GM21723 (cell line): ENCODE results near the gene TRAPPC3L.
A peak's percentile ranks its signal among the peaks of the same experiment; 100 is the strongest.

Source experiments
- ATAC-seq: cut with Tn5 transposase; IDR thresholded peaks from one replicate; pipeline ENCODE4 v1.9.1; 2021; ENCODE audit warnings: mild to moderate bottlenecking, moderate library complexity; ENCODE audit not compliant: unreplicated experiment

TRAPPC3L gene

DNA sequence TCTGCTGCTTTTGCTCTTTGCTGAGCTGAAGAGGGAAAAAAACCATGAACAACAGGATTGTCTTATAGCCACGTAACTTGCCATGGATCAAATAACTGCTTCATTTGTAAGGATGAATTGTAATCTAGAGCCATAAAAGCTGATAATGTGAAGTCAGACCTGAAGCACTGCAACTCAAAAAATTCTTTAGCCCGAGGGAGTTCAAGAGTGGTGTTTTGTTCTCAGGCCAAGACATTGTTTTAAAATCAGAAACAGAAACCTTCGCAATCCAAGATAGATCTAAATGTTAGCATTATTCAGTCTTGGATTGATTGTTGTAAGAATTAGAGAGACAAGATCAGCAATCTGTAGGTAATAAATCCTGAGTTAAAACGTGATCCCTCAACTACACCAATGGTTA lies at the start of gene TRAPPC3L:
Gene TRAPPC3L, minus strand, starts transcription at position 34 of the 400 bp plus-strand sequence. CDS start 170 bp downstream, outside the sequence.
- no peak for ATAC-seq

- no peak for ATAC-seq
These were observed 49.8 kb upstream of the TRAPPC3L start for GRCh38 chr6:116595247-116595646.

- ATAC-seq: no peak
These were observed 41.3 kb upstream of the TRAPPC3L start for GRCh38 chr6:116586738-116587137.

DNA sequence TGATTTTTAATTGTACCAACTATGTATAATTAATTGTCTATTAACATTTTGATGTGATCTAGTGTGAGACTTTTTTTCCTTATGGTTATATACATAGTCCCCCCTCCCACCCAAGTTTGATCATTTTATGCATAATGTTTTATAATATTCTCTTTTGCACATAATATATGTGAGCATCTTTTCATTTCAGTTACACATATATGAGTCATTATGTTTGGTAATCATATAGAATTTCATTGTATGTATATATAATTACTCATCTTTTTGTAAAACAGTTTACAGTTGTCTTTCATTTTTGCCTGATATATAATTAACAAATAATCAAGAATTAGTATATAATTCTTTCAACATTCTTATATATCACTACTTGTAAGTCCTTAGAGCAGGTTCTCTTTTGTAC lies 40.8 kb upstream of the TRAPPC3L start:
- no peak for ATAC-seq

GRCh38 chr6:116580198-116580597 lies 34.7 kb upstream of the TRAPPC3L start:
- ATAC-seq: no peak

DNA sequence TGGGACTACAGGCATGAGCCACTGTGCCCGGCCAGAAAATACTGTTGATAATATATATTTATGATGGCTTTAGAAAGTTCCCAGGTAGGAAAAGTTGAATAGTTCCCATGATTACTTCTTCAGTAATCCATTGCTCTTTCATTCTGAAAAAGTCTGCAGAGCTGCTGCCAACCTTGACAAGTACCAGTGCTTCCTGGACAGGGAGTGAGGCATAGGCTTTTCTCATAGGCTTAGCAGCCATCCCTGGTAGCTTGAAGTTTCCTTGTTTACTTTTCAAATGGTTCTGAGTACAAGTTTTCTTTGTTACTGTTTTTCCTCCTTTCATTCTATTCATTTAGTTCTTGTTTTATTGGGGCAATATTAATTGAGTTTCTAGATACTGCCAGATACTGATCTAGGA lies 33.7 kb upstream of the TRAPPC3L start:
- no peak for ATAC-seq

- ATAC-seq: no peak
These were observed 32.9 kb upstream of the TRAPPC3L start for GRCh38 chr6:116578335-116578734.

- no peak for ATAC-seq
These were observed 32.0 kb upstream of the TRAPPC3L start for GRCh38 chr6:116577486-116577885.

- no peak for ATAC-seq
These were observed 29.7 kb upstream of the TRAPPC3L start for GRCh38 chr6:116575227-116575626.

DNA sequence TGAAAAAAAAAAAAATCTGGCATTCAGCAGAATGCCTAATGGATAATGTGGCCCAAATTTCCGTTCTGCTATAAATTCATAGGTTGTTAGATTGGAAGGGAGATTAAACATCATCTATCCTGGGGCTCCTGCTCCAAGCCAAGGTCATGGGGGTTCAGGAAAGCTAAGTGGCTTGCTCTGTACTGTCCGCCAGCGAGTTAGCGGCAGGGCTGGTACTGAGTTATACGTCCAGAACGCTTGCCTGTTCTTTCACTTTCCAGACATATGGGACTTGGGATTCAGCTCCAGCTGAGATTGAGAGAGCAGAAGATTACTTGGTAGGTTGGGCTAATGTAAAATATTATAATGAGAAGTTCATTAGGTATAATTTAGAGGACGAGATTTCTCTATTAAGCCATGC lies 26.7 kb upstream of the TRAPPC3L start:
- ATAC-seq: no peak

DNA sequence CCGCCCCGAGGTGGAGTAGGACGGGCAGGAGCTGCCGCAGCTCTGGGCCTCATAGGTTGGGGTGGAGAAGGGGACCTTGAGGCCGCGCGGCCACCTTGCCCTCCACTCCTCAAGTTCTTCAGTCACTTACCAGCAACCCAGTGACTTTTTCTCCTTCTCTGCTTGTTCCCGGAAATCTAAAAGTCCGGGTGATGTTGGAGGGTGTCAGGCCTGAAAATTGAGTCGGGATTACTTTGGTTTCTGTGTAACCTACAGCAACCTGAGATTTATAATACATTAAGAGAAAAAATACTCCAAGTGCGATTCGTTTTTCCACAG lies 26.2 kb upstream of the TRAPPC3L start:
- ATAC-seq: no peak

DNA sequence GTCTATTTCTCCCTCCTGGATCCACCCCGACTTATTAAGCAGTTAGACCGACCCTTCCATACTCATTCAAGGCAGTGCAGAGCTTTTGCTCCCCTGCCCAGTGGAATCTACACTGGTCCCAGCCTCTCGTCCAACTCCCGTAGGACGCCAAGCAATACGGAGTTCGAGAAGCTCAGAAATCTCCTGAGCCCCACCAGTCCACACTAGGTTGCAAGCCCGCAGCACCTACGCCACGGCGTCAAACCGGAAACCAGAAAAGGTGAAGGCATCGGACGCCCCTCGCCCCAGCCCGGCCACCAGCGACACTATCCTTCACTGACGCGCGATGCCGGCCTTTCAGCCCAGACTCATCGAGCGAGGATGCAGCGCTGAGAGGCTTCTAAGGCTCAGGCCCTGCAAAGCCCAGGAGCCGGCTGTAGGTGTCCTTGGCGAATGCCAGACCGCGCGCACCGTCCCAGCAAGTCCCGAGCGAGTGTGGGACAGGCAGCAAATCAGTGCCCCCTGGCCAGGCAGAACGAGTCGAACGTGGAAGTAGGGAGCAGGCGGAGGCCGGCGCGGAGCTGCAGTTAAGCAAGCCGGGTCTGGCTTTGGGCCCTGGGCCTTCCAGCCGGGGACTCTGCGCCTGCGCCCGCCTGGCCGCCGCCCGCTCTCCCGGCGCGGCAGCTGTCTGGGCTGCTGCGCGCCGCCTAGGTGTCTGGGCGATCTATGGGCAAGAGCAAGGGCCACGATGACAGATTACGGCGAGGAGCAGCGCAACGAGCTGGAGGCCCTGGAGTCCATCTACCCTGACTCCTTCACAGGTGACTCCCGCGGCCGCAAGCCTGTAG lies 25.6 kb upstream of the TRAPPC3L start, which contains the start of gene RWDD1:
Gene RWDD1, plus strand, starts transcription at position 649 of the 827 bp plus-strand sequence. Its CDS starts 79 bp downstream, at position 728.
- peak; percentile 97 for ATAC-seq

DNA sequence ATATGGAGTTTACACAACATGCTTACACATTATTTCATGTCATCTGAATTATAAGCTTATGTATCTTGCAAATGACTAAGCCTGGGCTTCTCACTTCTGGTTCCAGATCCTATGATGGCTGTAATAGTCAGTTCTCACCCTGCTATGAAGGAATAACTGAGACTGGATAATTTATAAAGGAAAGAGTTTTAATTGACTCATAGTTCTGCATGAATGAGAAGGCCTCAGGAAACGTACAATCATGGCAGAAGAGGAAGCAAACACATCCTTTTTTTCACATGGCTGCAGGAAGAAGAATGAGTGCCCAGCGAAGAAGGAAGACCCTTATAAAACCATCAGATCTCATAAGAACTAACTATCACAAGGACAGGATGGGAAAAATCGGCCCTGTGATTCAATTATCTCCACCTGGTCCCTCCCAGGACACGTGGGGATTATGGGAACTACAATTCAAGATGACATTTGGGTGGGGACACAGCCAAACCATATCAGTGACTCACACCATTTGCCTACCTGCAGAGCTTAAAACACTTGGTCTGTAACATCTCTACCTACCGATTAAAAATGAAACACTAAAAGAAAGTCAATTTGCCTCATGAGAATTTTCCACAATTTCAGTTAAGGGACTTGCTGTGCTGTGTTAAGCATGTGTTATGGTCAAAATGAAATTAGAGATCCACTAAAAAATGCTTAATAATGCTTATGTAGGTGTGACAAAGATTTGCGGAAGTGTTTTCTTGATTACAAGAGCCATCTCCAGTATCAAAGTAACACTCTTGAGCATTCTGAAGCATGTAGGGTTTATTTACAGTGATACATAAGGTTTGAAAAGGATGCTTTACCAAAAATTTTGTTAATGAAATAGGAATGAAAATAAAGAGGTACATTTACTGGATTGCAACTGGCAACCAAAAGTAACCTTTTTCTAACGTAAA lies 23.6 kb upstream of the TRAPPC3L start:
- ATAC-seq: no peak

- no peak for ATAC-seq
These were observed 22.6 kb upstream of the TRAPPC3L start for GRCh38 chr6:116568111-116568510.

DNA sequence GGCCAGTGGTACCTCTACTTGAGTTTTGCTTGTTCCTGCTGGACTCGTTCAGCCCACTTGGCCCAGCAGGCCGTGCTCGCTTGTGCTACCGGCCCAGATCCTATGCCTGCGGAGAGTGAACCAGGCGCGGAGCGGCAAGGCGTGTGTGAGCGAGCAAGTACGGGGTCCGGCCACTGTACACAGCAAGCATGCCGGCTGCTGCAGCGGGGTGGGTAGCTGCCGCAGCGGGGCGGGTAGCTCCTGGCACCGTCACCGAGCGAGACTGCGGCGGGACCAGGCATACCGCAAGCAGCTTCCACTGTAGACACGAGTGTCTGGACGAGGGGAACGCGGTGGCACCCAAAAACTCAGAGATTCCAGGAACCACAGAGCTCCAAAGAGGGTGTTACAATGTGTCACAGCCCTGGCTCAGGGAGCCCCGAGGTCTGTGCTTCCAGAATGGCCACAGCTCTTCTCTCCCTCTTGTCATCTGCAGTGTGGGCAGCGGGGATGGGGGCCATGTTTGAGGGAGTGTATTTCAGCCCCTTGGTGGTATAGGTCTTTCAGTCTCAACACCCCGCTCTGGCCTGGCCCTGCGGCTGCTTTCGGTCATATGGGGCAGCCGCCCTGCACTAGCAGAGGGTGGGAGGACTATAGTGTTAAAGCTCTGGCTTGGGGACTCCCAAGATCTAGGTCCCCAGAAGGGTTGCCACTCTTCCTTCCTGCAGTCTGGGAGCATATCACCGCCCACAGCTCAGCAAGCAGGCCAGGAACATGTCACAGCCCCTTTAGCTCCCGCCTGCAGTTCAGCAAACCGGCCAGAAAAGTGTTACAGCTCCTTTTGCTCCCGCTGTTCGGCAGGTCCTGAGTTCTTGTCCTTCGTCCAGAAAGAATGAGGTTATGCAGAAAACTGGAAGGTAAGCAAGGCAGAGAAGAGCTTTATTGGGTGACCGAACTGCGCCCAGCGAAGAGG lies 19.7 kb upstream of the TRAPPC3L start:
- ATAC-seq: no peak

- no peak for ATAC-seq
These were observed 18.8 kb upstream of the TRAPPC3L start for GRCh38 chr6:116564311-116564710.

GRCh38 chr6:116563830-116564229 lies 18.3 kb upstream of the TRAPPC3L start:
- ATAC-seq: no peak

GRCh38 chr6:116562614-116563013 lies 17.1 kb upstream of the TRAPPC3L start:
- no peak for ATAC-seq

- ATAC-seq: no peak
These were observed 16.5 kb upstream of the TRAPPC3L start for GRCh38 chr6:116562019-116562403.

- ATAC-seq: peak; percentile 73
These were observed 16.0 kb upstream of the TRAPPC3L start for GRCh38 chr6:116561377-116562018.
